ENCODE measurements around the gene ALAD.
"Not testable (repeated sequence)": the region's sequence is repeated elsewhere in the genome, so short reads cannot be mapped to it uniquely, and the experiment has no call there.

Gene ALAD

GRCh38 chr9:113397203-113397631 lies 3.9 kb downstream of the ALAD start:
- DNase-seq = no peak

GRCh38 chr9:113395000-113395861 lies 5.9 kb downstream of the ALAD start:
- no peak for DNase-seq

- no peak for DNase-seq
Observed at GRCh38 chr9:113393281-113393680, 7.8 kb downstream of the ALAD start.

- DNase-seq = no peak
Observed at GRCh38 chr9:113391917-113392316, 9.2 kb downstream of the ALAD start.

GRCh38 chr9:113390192-113390960 lies 10.7 kb downstream of the ALAD start:
- no peak for DNase-seq

GRCh38 chr9:113389451-113389850 lies 11.6 kb downstream of the ALAD start:
- no peak for DNase-seq

GRCh38 chr9:113388833-113389232 lies 12.3 kb downstream of the ALAD start:
- no peak for DNase-seq

GRCh38 chr9:113387560-113388230 lies 13.4 kb downstream of the ALAD start:
- DNase-seq = no peak

- no peak for DNase-seq
Observed at GRCh38 chr9:113386571-113387393, 14.3 kb downstream of the ALAD start.

- DNase-seq = no peak
Observed at GRCh38 chr9:113381909-113382411, 19.1 kb downstream of the ALAD start.

GRCh38 chr9:113381441-113381840 lies 19.6 kb downstream of the ALAD start:
- DNase-seq = not testable (repeated sequence)

- no peak for DNase-seq
Observed at GRCh38 chr9:113380869-113381378, 20.2 kb downstream of the ALAD start.

- not testable (repeated sequence) for DNase-seq
Observed at GRCh38 chr9:113379829-113380210, 21.3 kb downstream of the ALAD start.

- not testable (repeated sequence) for DNase-seq
Observed at GRCh38 chr9:113379094-113379828, 21.8 kb downstream of the ALAD start.

- no peak for DNase-seq
Observed at GRCh38 chr9:113376634-113377567, 24.2 kb downstream of the ALAD start, which contains the start of gene HDHD3. Gene HDHD3, minus strand, starts transcription at chr9:113376986. Its CDS starts 2,632 bp downstream, at chr9:113374354.

GRCh38 chr9:113375057-113376023 lies 25.7 kb downstream of the ALAD start:
- DNase-seq = no peak

GRCh38 chr9:113373676-113374392 lies 27.2 kb downstream of the ALAD start:
- DNase-seq = no peak

- DNase-seq = no peak
Observed at GRCh38 chr9:113373256-113373655, 27.8 kb downstream of the ALAD start.

Data from NCI-H187 treated with DMSO at 0.1 percent for 48 hours (cell line).